Left colon (tissue), 2 donors: ENCODE results near the gene PLCG1. TPM values are rescaled to one million over a fixed set of nuclear protein-coding genes. Genes with fewer than 3 reads are reported as not detected.
A peak's percentile ranks its signal among the peaks of the same experiment; 100 is the strongest.

ENCODE experiments used
- ATAC-seq: fragments of 200-7000 bp; cut with Tn5 transposase; one replicate; pipeline ENCODE4 v1.9.1; 2020; ENCODE audit warnings: mild to moderate bottlenecking, moderate library complexity
- DNase-seq, 2 donors: peaks; one replicate each; pipeline ENCODE4 v3.0.0-alpha.2; 2020
- intact Hi-C, 2 donors: fragments of 100-400 bp; cut with DNase I in 1 of 2; cut with micrococcal nuclease in 1 of 2; formaldehyde crosslinking; loops; one replicate each; pipeline versions ENCODE4 v1.11.2 to v1.14.0; 2022; cut with DNase I, micrococcal nuclease
- total RNA-seq, 2 donors: library from RNA; stranded (reverse); fragmentation: NEBNext Ultra II Directional; extraction: Animal tissue kit (Norgen Biotek cat#: 25700); gene quantifications; one replicate each; pipeline ENCODE4 v1.2.1, GENCODE V29; 2021
- donor health status: DM: no; HTN: no; CAD: no.
- donor health status: DM: yes; HTN: yes; CAD: no.

Gene PLCG1
- total RNA-seq, 2 donors from 2014 or later: 58.0 to 74.7 TPM

- intact Hi-C loops: loop anchor here (2.0 to 10.0 kb wide), 3 partner anchors 60 to 166 kb away; no protein-coding TSS in a partner anchor
- DNase-seq: no peak
These were observed 35.2 kb downstream of the PLCG1 start for GRCh38 chr20:41172296-41173140.

GRCh38 chr20:41173161-41173721 lies 35.9 kb downstream of the PLCG1 start:
- ATAC-seq: peak; percentile 91
- intact Hi-C loops: loop anchor here (2.0 to 10.0 kb wide), 3 partner anchors 59 to 166 kb away; no protein-coding TSS in a partner anchor

More at GRCh38 chr20:41172296-41173140, 35.2 kb downstream of the PLCG1 start:
- ATAC-seq: peak; percentile 13

GRCh38 chr20:41173791-41174341 lies 36.5 kb downstream of the PLCG1 start:
- no peak for ATAC-seq
- no peak for DNase-seq
- intact Hi-C loops: loop anchor here (2.0 to 10.0 kb wide), 3 partner anchors 58 to 165 kb away; no protein-coding TSS in a partner anchor

More at GRCh38 chr20:41173161-41173721, 35.9 kb downstream of the PLCG1 start:
- DNase-seq: peak; percentile 60 to 83

DNA sequence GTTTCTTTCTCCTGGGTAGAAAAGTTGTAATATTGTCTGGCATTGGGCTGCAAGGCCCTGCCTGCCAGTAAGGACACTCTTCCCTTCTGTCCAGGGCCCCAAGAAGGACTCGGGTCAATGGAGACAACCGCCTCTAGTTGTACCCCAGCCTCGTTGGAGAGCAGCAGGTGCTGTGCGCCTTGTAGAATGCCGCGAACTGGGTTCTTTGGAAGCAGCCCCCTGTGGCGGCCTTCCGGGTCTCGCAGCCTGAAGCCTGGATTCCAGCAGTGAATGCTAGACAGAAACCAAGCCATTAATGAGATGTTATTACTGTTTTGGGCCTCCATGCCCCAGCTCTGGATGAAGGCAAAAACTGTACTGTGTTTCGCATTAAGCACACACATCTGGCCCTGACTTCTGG lies 37.0 kb downstream of the PLCG1 start:
- no peak for DNase-seq

GRCh38 chr20:41174782-41175181 lies 37.4 kb downstream of the PLCG1 start:
- no peak for ATAC-seq
- no peak for DNase-seq
- intact Hi-C loops: loop anchor here (5.0 to 10.0 kb wide), 2 partner anchors 58 to 160 kb away; no protein-coding TSS in a partner anchor

More for the DNA sequence above, 37.0 kb downstream of the PLCG1 start:
- intact Hi-C loops: loop anchor here (5.0 to 10.0 kb wide), 2 partner anchors 58 to 160 kb away; no protein-coding TSS in a partner anchor
- no peak for ATAC-seq

- DNase-seq (no peak), ATAC-seq (no peak)
- intact Hi-C loops: loop anchor here in 1 of 2 donors (10.0 kb wide), 1 partner anchor 160 kb away; no protein-coding TSS in a partner anchor
These were observed 37.9 kb downstream of the PLCG1 start for GRCh38 chr20:41175201-41175651.

DNA sequence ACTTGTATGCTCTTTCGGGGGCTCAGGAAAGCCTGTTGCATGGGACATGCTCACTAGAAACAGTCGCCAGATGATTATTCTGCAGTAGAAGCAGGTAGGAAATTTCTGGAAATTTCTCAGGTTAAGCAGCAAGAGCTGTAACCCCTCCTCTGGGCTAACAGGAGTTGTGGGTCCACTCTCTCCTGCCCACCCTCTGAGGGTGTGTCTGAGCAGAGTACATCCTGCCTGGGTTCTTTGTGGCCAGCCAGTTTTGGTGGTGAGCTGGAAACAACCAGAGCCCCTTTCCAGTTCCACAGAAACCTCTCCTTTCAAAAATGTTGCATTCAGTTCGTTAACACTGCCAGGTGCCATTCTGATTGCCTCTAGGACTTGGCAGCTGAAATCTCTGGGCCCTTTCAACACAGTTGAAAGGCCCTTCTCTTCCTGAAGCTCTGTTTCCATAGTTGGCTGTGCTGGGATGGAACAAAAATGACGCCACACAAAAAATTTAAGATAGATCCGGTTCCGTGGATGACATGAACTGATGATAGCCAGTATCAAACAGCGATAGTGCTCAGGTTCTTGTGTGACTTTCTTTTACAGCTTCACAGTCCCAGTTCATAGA lies 38.5 kb downstream of the PLCG1 start:
- no peak for ATAC-seq
- intact Hi-C loops: loop anchor here in 1 of 2 donors (10.0 kb wide), 1 partner anchor 159 kb away; no protein-coding TSS in a partner anchor
- DNase-seq: no peak

- DNase-seq: no peak
- intact Hi-C loops: loop anchor here in 1 of 2 donors (10.0 kb wide), 1 partner anchor 158 kb away; no protein-coding TSS in a partner anchor
- ATAC-seq: no peak
These were observed 39.6 kb downstream of the PLCG1 start for GRCh38 chr20:41176711-41177552.

DNA sequence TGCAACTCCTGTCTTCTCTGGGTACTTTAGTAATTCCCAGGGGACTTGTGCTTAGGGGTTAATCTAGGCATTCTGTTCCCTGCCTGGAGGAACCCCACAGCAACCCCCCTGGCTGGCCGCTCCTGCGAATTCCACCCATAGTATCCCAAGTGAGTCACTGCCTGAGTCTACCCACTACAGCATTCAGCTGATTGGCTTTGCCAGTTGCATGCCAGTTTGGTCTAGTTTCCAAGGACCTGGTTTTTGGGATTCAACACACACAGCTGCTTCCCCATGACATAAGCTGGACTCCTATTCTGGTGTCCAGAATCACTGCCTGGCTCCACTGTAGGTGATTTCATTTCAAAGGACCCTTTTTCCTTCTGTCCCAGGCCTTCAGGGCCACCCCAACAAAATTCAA lies 40.3 kb downstream of the PLCG1 start:
- intact Hi-C loops: loop anchor here in 1 of 2 donors (10.0 kb wide), 1 partner anchor 157 kb away; no protein-coding TSS in a partner anchor
- DNase-seq (no peak), ATAC-seq (no peak)

DNA sequence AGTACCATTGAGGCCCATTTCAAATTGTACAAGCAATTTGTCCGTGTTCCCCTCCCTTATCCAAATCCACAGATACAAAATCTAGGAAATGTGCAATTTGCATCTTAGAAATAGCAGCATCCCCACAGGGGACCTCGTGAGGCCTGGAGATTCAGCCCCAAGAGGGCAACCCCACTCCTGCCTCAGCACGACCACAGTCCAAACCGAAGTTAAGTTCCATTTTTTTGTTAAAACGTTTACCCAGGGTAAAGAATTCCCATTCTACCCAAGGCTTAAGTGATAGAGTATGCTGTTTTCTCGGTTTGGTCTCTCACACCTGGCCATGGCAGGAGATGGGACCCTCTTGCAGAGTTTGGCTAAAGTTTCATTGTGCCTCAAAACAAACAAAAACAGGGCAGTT lies 41.2 kb downstream of the PLCG1 start:
- intact Hi-C loops: loop anchor here in 1 of 2 donors (10.0 kb wide), 1 partner anchor 156 kb away; no protein-coding TSS in a partner anchor
- no peak for DNase-seq
- ATAC-seq: no peak

DNA sequence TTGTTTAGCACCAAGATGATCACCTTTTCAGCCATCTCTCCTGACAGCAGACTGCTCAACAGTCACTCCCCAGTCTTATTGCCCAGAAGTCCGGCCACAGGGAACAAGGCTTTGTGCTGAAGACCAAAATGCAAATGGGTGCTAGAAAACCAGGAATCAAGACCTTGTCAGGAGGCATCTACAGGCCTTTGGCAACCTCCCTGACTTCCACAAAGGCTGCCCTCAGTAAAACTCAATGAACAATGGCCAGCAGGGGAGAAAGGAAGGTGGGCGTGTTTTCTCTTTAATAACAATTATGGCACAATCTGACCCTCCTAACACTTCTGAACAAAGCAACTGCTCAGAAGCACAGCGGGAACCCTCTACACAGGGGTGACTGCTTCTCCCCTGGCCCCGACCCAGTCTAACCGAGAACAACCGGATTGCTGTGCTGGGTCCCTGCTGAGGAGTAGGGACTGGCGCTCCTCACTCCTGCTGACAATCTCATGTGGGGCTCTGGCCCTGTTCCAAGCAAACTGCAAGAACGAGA lies 41.6 kb downstream of the PLCG1 start:
- intact Hi-C loops: loop anchor here in 1 of 2 donors (10.0 kb wide), 1 partner anchor 156 kb away; no protein-coding TSS in a partner anchor
- ATAC-seq (no peak), DNase-seq (no peak)

DNA sequence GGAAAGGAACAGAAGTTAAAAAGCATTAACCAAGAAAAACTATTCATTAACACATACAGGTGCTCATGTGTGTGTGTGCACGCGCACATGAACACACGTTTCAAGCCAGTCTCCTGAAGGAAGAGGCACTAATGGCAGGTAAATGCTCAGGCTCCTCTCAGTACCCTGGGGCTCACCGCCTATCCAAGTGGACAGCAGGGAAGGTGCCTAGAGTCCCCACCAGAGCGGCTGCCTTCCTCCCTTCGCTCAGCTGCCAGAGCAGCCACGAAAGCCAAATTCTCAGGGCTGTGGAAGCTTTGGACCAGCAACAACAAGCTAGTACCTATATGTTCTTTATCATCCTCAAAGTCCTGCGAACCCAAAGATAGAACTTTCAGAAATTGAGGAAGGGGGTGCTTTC lies 42.6 kb downstream of the PLCG1 start:
- DNase-seq (no peak), ATAC-seq (no peak)
- intact Hi-C loops: loop anchor here in 1 of 2 donors (10.0 kb wide), 1 partner anchor 155 kb away; no protein-coding TSS in a partner anchor

GRCh38 chr20:41180599-41181333 lies 43.4 kb downstream of the PLCG1 start:
- DNase-seq (no peak), ATAC-seq (no peak)
- intact Hi-C loops: no loop called here

DNA sequence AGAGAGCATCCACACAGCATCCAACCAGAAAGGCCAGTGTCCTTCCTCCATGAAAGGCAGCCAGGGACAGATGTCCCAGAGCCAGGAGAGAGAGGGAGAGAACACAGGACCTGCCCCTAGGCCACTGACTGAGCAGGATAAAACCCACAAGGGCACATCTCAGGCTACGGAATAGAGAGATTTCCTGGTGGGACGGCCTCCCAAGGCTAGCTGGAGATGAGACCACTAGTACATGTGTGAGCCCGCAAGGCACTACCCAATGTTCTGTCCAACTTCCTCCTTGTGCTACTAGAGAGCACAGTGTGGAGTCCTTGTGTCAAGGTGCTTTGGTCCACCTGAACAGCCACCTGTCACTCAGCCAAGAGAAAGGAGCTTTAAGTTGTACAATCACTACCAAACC lies 44.2 kb downstream of the PLCG1 start:
- DNase-seq: no peak
- ATAC-seq: peak; percentile 7
- intact Hi-C loops: no loop called here

DNA sequence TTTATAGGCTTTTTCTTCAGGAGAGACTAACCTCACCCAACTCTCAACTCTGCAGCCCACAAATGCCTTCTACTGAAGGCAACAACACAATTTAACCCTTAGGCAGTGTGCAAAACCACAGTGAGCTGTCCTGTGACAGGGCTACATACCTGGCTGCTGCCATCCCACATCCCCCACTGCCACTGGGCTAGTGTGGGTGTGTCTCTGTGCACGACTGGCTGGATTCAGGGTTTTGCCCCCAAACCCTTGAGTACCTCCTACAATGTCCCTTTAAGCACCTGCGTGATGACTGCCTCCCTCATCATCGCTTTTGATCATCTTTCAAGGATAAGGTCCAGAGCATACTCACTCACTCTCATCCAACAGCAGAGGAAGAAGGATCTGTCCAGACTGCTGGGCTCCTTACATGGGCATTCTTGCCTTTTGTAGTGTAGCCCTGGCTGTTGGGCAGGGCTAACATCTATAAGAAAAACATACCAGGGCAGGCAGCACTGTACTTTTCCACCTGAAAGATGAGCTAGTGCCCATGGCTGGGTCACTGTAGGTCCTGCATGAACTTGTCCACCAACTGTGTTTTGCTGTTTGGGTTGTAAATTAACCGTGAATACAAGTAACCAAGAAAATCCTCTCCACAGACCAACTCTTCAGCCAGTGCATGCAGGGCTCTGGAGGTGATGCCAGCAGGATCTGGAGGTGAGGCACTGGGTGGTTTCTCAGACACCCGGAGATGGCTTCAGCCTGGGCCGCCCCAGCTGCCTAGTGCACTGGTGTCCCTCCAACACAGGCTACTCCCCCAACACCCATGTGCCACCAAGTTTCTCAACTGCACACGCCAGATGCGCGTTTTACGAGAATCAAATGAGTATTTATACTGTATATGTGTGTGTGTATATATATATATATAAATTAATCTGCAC lies 45.2 kb downstream of the PLCG1 start:
- no peak for DNase-seq

DNA sequence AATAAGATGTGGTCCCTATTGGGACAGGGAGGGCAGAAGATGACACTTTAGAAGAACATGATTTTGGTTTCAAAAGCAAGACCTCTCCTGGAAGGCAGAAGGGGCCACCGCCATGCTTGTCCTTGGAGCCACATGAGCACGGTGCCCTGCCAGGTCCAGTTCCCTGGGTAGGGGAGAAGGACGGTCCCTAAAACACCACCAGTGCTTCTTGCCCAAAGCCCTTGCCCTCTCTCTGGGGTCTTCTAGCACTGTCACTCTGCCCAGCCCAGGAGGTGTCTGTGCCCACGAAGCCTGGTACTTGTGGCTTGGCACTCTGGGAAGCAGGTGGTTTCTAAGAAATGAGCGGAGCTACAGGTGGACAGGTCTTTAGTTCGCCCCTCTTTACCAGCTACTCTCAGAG lies 46.0 kb downstream of the PLCG1 start:
- intact Hi-C loops: no loop called here
- ATAC-seq: no peak
- DNase-seq: no peak

More for the DNA sequence above, 45.2 kb downstream of the PLCG1 start:
- ATAC-seq: no peak
- intact Hi-C loops: no loop called here
